SK-N-SH treated with all-trans-retinoic acid at 6 μM for 48 hours (cell line): Measurements from ENCODE around the gene C2CD4C.

Experiments used
- ARNTL ChIP-seq: fragments of 450-650 bp; formaldehyde crosslinking; IDR thresholded peaks from 2 replicates; pipeline ENCODE4 v1.5.0; 2020; ENCODE audit warnings: low read depth, mild to moderate bottlenecking, moderate library complexity, borderline replicate concordance
- BACH2 ChIP-seq: fragments of 250-450 bp; sonication (Bioruptor Pico); IDR thresholded peaks from 2 replicates; pipeline ENCODE4 v1.9.0; 2021; ENCODE audit warnings: mild to moderate bottlenecking, borderline replicate concordance
- RARB ChIP-seq: fragments of 250-450 bp; sonication (Bioruptor Pico); IDR thresholded peaks from 2 replicates; pipeline ENCODE4 v1.8.0; 2021; ENCODE audit warnings: mild to moderate bottlenecking, moderate library complexity
- SNAI2 ChIP-seq: fragments of 250-450 bp; sonication (Bioruptor Pico); IDR thresholded peaks from 2 replicates; pipeline ENCODE4 v1.5.0; 2020; ENCODE audit warnings: mild to moderate bottlenecking, moderate library complexity
- ZC3H10 ChIP-seq: fragments of 250-450 bp; sonication (Bioruptor Pico); IDR thresholded peaks from 2 replicates; pipeline ENCODE4 v1.5.1; 2021; ENCODE audit warnings: mild to moderate bottlenecking, moderate library complexity
- ZFP3 ChIP-seq: fragments of 250-450 bp; sonication (Bioruptor Pico); IDR thresholded peaks from 2 replicates; pipeline ENCODE4 v1.5.0; 2020; ENCODE audit warnings: mild to moderate bottlenecking, moderate library complexity
- ZFP30 ChIP-seq: fragments of 450-650 bp; formaldehyde crosslinking; IDR thresholded peaks from 2 replicates; pipeline ENCODE4 v1.5.0; 2022; ENCODE audit warnings: mild to moderate bottlenecking, moderate library complexity
- ZNF8 ChIP-seq: fragments of 450-650 bp; formaldehyde crosslinking; IDR thresholded peaks from 2 replicates; pipeline ENCODE4 v1.5.0; 2020; ENCODE audit warnings: mild to moderate bottlenecking, moderate library complexity
- TF ChIP-seq, protein P1 (sequence below): fragments of 250-450 bp; sonication (Bioruptor Pico); IDR thresholded peaks from 2 replicates; pipeline ENCODE4 v1.8.0; 2020; ENCODE audit warnings: mild to moderate bottlenecking, moderate library complexity, borderline replicate concordance
- TF ChIP-seq, protein P2 (sequence below): fragments of 250-450 bp; sonication (Bioruptor Pico); IDR thresholded peaks from 2 replicates; pipeline ENCODE4 v1.8.0; 2021; ENCODE audit warnings: low read depth, mild to moderate bottlenecking, moderate library complexity, borderline replicate concordance

DNA sequence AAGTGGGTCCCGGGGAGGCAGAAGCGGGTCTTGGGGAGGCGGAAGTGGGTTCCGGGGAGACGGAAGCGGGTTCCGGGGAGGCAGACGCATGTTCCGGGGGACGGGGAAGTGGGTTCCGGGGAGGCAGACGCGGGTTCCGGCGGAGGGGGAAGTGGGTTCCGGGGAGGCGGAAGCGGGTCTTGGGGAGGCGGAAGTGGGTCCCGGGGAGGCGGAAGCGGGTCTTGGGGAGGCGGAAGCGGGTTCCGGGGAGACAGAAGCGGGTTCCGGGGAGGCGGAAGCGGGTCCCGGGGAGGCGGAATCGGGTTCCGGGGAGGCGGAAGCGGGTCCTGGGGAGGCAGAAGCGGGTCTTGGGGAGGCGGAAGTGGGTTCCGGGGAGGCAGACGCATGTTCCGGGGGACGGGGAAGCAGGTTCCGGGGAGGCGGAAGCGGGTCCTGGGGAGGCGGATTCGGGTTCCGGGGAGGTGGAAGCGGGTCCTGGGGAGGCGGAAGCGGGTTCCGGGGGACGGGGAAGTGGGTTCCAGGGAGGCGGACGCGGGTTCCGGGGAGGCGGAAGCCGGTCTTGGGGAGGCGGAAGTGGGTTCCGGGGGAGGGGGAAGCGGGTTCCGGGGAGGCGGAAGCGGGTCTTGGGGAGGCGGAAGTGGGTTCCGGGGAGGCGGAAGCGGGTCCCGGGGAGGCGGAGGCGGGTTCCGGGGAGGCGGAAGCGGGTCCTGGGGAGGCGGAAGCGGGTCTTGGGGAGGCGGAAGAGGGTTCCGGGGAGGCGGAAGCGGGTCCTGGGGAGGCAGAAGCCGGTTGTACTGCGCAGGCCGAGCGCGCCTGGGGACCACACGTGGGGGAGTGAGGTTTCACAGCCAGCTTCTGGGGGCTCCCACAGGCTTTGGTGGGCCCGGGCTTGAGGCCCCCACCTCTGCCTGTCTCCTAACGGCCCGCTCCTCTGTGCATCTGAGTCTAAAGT, 49.4 kb upstream of the C2CD4C start:
- TF ChIP-seq, protein P1, sequence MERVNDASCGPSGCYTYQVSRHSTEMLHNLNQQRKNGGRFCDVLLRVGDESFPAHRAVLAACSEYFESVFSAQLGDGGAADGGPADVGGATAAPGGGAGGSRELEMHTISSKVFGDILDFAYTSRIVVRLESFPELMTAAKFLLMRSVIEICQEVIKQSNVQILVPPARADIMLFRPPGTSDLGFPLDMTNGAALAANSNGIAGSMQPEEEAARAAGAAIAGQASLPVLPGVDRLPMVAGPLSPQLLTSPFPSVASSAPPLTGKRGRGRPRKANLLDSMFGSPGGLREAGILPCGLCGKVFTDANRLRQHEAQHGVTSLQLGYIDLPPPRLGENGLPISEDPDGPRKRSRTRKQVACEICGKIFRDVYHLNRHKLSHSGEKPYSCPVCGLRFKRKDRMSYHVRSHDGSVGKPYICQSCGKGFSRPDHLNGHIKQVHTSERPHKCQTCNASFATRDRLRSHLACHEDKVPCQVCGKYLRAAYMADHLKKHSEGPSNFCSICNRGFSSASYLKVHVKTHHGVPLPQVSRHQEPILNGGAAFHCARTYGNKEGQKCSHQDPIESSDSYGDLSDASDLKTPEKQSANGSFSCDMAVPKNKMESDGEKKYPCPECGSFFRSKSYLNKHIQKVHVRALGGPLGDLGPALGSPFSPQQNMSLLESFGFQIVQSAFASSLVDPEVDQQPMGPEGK (CRISPR knock-in tag): no peak
- TF ChIP-seq BACH2 (CRISPR knock-in tag) (no peak), ZNF8 (CRISPR knock-in tag) (no peak), ZC3H10 (CRISPR knock-in tag) (no peak), RARB (CRISPR knock-in tag) (no peak), ARNTL (CRISPR knock-in tag) (no peak), SNAI2 (CRISPR knock-in tag) (no peak), ZFP30 (CRISPR knock-in tag) (no peak), ZFP3 (CRISPR knock-in tag) (no peak)
- TF ChIP-seq, protein P2, sequence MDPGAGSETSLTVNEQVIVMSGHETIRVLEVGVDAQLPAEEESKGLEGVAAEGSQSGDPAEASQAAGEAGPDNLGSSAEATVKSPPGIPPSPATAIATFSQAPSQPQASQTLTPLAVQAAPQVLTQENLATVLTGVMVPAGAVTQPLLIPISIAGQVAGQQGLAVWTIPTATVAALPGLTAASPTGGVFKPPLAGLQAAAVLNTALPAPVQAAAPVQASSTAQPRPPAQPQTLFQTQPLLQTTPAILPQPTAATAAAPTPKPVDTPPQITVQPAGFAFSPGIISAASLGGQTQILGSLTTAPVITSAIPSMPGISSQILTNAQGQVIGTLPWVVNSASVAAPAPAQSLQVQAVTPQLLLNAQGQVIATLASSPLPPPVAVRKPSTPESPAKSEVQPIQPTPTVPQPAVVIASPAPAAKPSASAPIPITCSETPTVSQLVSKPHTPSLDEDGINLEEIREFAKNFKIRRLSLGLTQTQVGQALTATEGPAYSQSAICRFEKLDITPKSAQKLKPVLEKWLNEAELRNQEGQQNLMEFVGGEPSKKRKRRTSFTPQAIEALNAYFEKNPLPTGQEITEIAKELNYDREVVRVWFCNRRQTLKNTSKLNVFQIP (CRISPR knock-in tag): no peak
